SK-N-MC (cell line): Measurements from ENCODE around the gene SH3RF3.

Experiments used
- DNase-seq: peaks from one replicate; pipeline ENCODE4 v3.0.0-alpha.2; 2011; ENCODE audit warnings: low read depth, low spot score
- H3K27ac ChIP-seq: fragments of 200-600 bp; sonication (generic); 2 replicates; pipeline ENCODE4 v1.5.1; 2016; ENCODE audit warnings: mixed run types
- H3K36me3 ChIP-seq: fragments of 200-600 bp; sonication (generic); 2 replicates; pipeline ENCODE4 v1.6.1; 2017; ENCODE audit warnings: antibody characterized with exemption, low read length, mixed read lengths; ENCODE audit not compliant: insufficient read depth
- H3K4me3 ChIP-seq: fragments of 200-600 bp; sonication (generic); 2 replicates; pipeline ENCODE4 v1.5.1; 2016
- H3K9ac ChIP-seq: fragments of 200-600 bp; sonication (generic); 2 replicates; pipeline ENCODE4 v1.8.0; 2017; ENCODE audit warnings: mixed run types, mixed read lengths; ENCODE audit not compliant: insufficient read length
- H3K9me3 ChIP-seq: fragments of 200-600 bp; sonication (generic); 2 replicates; pipeline ENCODE4 v1.6.1; 2017; ENCODE audit warnings: low read depth, mild to moderate bottlenecking, antibody characterized with exemption, low read length, moderate library complexity, mixed read lengths
- EZH2 ChIP-seq: fragments of 200-600 bp; sonication (generic); IDR thresholded peaks from one replicate; pipeline ENCODE4 v1.6.1; 2017; ENCODE audit warnings: antibody characterized with exemption
- FOXP2 ChIP-seq: optimal IDR thresholded peaks from 2 replicates; pipeline ENCODE3; 2011; ENCODE audit warnings: mild to moderate bottlenecking, moderate library complexity; ENCODE audit not compliant: insufficient read depth; ENCODE audit errors: extremely low read length, control extremely low read depth
- POLR2AphosphoS5 ChIP-seq: IDR thresholded peaks from 2 replicates; pipeline ENCODE4 v1.6.1; 2012; ENCODE audit warnings: mild to moderate bottlenecking, low read depth, low read length, borderline replicate concordance

SH3RF3 gene

DNA sequence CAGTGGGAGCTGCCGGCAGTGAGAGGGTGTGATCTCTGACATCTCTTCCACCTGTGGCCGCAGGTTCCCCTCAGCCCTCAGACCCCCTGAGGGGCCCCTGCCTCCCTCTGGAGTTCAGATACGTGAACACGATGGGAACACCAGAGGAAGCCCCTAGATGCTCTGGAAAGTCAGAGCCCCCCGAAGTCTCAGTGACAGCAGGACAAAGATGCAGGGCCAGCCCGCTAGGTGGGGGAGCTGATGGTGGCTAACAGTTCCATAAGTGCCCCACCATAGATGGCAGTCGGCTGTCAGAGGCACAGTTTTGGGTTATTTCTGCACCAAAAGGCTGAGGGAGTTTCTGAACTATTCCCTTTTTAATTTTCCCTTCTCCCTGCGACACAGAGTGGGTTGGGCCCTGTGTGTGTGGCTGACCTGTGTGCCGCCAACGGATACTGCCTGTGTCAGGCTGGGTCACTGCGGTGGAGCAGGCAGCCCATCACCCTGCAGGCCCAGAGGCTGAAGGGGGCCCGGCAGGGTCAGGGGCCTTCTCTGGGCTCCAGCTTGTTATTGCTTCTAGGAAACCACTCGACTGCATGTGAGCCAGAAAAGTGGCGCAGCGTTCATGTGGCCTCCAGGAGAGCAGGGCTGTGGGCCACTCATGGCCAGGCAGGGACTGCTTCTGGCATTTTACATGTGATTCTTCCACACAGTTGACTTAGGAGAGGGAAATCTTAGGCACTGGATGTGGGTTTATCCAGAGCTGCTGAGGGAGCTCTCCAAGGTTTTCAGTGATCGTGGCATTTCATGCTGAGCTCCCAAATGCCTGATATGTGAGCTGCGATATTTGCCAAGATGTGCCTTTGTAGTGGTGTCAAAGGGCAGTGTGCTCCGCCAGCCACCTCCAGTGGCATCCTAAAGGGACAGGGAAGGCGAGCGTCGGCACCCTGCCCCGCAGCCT, 225.1 kb downstream of the SH3RF3 start:
- Histone ChIP-seq H3K9ac (no peak overlapping the region), H3K4me3 (no peak overlapping the region), H3K27ac (no peak overlapping the region), H3K36me3 (no peaks in the 10 kb centered on the region), H3K9me3 (no peaks in the 10 kb centered on the region)
- TF ChIP-seq POLR2AphosphoS5, result no peak
- TF ChIP-seq FOXP2, result no peak
- no peak for TF ChIP-seq EZH2
- DNase-seq, result no peak

DNA sequence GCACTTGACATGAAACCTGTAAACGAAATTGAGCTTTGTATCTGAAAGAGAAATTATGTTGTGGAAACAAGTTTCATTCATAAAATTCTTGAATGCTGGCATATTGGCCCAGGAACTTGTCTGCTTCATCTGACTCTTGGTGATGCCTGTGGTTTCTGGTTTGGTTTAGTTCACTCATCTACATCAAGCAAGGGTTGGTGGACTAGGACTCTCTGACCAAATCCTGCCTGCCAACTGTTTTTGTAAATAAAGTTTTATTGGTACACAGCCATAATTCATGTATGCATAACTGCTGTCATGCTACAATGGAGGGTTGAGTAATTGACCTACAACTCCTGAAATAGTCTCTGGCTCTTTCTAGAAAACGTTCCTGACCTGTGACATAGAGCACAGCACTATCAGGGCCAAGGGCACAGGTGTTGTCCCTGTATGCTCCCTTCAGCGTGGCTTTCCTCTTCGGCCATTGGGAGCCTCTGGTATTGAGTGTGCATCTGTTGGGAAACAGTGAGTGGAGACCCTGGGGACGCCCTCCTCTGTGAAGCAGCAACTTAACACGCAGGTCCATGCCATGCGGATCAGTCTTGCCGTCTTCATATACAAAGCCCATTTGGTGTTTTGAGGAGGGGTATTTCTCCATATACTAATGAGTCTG, 226.3 kb downstream of the SH3RF3 start:
- H3K36me3 ChIP-seq, result no peaks in the 10 kb centered on the region
- DNase-seq, result no peak
- no peak overlapping the region for H3K4me3 ChIP-seq
- H3K9ac ChIP-seq, result no peak overlapping the region
- no peak overlapping the region for H3K27ac ChIP-seq
- no peaks in the 10 kb centered on the region for H3K9me3 ChIP-seq
- TF ChIP-seq FOXP2 (no peak), EZH2 (no peak), POLR2AphosphoS5 (no peak)

DNA sequence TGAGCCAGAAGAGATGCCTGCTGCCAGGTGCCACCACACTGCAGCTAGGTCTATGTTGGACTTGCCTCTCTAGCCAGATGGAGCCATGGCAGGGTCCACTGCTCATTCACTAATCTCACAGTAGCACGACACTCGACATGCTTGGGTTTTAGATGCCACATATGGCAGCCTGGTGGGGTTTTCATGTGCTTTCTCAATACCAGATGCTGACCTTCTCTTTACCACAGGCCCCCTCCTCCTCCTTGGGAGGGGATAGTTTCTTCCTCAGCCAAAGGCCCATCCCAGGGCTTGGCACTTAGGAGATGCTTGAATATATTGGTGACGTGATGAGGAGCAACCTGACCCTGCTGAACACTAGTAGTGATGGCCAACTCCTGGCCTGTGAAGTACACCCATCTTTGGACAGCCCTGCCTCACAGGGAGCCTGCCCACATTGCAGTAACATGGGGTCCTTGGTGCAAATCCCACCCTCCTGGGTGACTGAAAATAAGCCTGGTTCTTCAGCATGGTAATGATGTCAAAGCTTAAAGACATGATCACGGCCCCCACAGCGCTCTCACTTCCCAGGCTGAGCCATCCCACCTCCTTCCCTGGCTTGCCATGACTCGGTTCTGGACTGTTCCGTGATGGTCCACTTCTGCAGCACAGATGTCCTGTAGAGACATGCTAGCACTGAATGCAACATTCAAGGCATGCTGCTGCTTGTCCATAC, 227.5 kb downstream of the SH3RF3 start:
- H3K9me3 ChIP-seq, result no peaks in the 10 kb centered on the region
- TF ChIP-seq EZH2 (no peak), FOXP2 (no peak), POLR2AphosphoS5 (no peak)

GRCh38 chr2:109364217-109364616, 235.2 kb downstream of the SH3RF3 start:
- Histone ChIP-seq H3K9me3 (no peaks in the 10 kb centered on the region), H3K36me3 (no peaks in the 10 kb centered on the region), H3K27ac (no peak overlapping the region), H3K4me3 (no peak overlapping the region), H3K9ac (no peak overlapping the region)
- TF ChIP-seq POLR2AphosphoS5 (no peak), EZH2 (no peak), FOXP2 (no peak)
- no peak for DNase-seq

More for the DNA sequence above, 227.5 kb downstream of the SH3RF3 start:
- no peak for DNase-seq
- Histone ChIP-seq H3K36me3 (no peaks in the 10 kb centered on the region), H3K9ac (no peak overlapping the region), H3K4me3 (no peak overlapping the region), H3K27ac (no peak overlapping the region)

DNA sequence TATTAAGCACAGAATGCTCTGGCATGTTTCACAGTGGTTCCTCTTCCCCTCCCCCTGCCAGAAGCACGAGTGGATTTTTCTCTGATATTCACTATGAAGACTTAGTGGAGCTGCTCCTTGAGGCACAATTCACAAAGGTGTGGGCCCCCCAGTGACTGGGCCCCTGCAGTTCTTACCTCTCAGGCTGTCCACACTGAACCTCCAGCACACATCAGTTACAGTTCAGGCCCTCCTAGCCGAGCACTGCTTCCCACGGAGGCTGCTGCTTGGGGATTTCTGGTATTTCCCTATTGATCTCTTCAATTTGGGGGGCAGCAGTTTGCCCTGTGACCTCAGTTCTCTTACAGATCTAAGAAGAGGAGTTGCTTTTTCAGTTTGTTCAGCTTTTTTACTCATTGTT, 236.1 kb downstream of the SH3RF3 start:
- H3K9me3 ChIP-seq, result no peaks in the 10 kb centered on the region
- TF ChIP-seq POLR2AphosphoS5, result no peak
- no peak for TF ChIP-seq FOXP2
- no peak for TF ChIP-seq EZH2
- H3K36me3 ChIP-seq, result no peaks in the 10 kb centered on the region
- no peak for DNase-seq
- H3K27ac ChIP-seq, result no peak overlapping the region
- no peak overlapping the region for H3K4me3 ChIP-seq
- no peak overlapping the region for H3K9ac ChIP-seq

GRCh38 chr2:109367683-109368082, 238.7 kb downstream of the SH3RF3 start:
- TF ChIP-seq FOXP2 (no peak), EZH2 (no peak), POLR2AphosphoS5 (no peak)
- Histone ChIP-seq H3K4me3 (no peak overlapping the region), H3K9ac (no peak overlapping the region), H3K27ac (no peak overlapping the region), H3K9me3 (no peaks in the 10 kb centered on the region), H3K36me3 (no peaks in the 10 kb centered on the region)
- DNase-seq, result no peak

GRCh38 chr2:109368798-109369197, 239.8 kb downstream of the SH3RF3 start:
- no peak overlapping the region for H3K27ac ChIP-seq
- no peak for DNase-seq
- H3K9me3 ChIP-seq, result no peaks in the 10 kb centered on the region
- H3K9ac ChIP-seq, result no peak overlapping the region
- H3K4me3 ChIP-seq, result no peak overlapping the region
- no peaks in the 10 kb centered on the region for H3K36me3 ChIP-seq
- no peak for TF ChIP-seq EZH2
- no peak for TF ChIP-seq FOXP2
- TF ChIP-seq POLR2AphosphoS5, result no peak

DNA sequence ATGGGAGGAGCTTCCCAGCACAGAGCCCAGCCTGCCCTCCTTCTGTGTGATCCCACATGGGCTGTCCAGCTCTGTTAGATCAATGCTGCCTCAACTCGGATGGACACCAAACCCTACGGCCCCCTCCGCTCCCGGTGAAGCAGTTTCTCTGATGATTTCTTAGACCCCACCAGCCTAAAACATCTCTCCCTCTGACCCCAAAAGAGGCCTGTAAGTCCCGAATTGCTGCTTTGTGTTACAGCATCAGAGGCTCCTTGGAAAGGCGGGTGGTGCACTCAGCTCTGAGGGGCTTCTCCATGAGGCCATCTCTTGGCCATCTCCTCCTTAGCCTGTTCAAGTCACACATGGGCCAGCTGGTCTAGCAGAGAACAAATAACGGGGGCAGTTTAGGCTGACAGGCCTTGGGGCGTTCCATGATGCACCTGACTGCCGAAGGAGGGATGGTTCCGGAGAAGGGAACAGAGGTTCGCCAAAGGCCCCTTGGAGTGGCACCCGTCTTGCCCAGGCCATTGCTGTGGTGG, 240.7 kb downstream of the SH3RF3 start:
- no peak for DNase-seq
- Histone ChIP-seq H3K27ac (no peak overlapping the region), H3K36me3 (no peaks in the 10 kb centered on the region), H3K4me3 (no peak overlapping the region), H3K9ac (no peak overlapping the region), H3K9me3 (no peaks in the 10 kb centered on the region)
- no peak for TF ChIP-seq FOXP2
- TF ChIP-seq POLR2AphosphoS5, result no peak
- TF ChIP-seq EZH2, result no peak
